Breast epithelium (tissue), 4 donors: ENCODE results near the gene PP2D1. TPM values are rescaled to one million over a fixed set of nuclear protein-coding genes. Genes with fewer than 3 reads are reported as not detected.
"Not testable (repeated sequence)": the region's sequence is repeated elsewhere in the genome, so short reads cannot be mapped to it uniquely, and the experiment has no call there.

Source experiments
- DNase-seq, 2 donors: peaks; one replicate each; pipeline ENCODE4 v3.0.0-alpha.2; 2019; ENCODE audit warnings: low spot score in 2 of 2
- H3K27ac ChIP-seq, 2 donors: fragments of 200-600 bp; sonication (generic) in 1 of 2; one replicate each; pipeline ENCODE4 v1.5.1; 2016 to 2019; ENCODE audit warnings: mild to moderate bottlenecking in 1 of 2
- H3K27me3 ChIP-seq, 2 donors: fragments of 200-600 bp; sonication (generic) in 1 of 2; one replicate each; pipeline versions ENCODE4 v1.5.1 to v1.6.0; 2017 to 2019; ENCODE audit warnings: control low read depth in 1 of 2, mild to moderate bottlenecking in 1 of 2
- H3K36me3 ChIP-seq: fragments of 200-600 bp; one replicate; pipeline ENCODE4 v1.5.1; 2019
- H3K4me1 ChIP-seq, 2 donors: fragments of 200-600 bp; sonication (generic); one replicate each; pipeline ENCODE4 v1.5.1; 2016 to 2019; ENCODE audit warnings: control low read depth in 1 of 2
- H3K4me3 ChIP-seq, 3 donors: fragments of 200-600 bp; sonication (generic); 1 replicate in 2 of 3; 2 replicates in 1 of 3; pipeline ENCODE4 v1.5.1; 2016 to 2019; ENCODE audit warnings: mild to moderate bottlenecking in 3 of 3, moderate library complexity in 2 of 3
- H3K9me3 ChIP-seq, 2 donors: fragments of 200-600 bp; sonication (generic) in 1 of 2; one replicate each; pipeline ENCODE4 v1.5.1; 2016 to 2019; ENCODE audit warnings: control low read depth in 1 of 2
- POLR2A ChIP-seq: fragments of 450-650 bp; IDR thresholded peaks from one replicate; pipeline ENCODE4 v1.6.1; 2016; ENCODE audit warnings: antibody characterized with exemption, mild to moderate bottlenecking, moderate library complexity
- POLR2AphosphoS5 ChIP-seq, 3 donors: sonication (generic); formaldehyde crosslinking; IDR thresholded peaks; one replicate each; pipeline ENCODE4 v1.6.1; 2017; ENCODE audit warnings: antibody characterized with exemption in 3 of 3
- intact Hi-C: fragments of 100-400 bp; cut with DNase I; formaldehyde crosslinking; loops from one replicate; pipeline ENCODE4 v1.15.1; 2023; ENCODE audit warnings: low total_unique reads
- total RNA-seq, 3 donors: library from RNA; depleted of rRNA; stranded (reverse); fragments of >200 nt; gene quantifications; one replicate each; pipeline ENCODE4 v1.1.0, GENCODE V29; 2016
- TF ChIP-seq, protein P1 (sequence below), 3 donors: fragments of 450-650 bp; IDR thresholded peaks; one replicate each; pipeline ENCODE4 v1.5.1; 2016 to 2017; ENCODE audit warnings: antibody characterized with exemption in 3 of 3, mild to moderate bottlenecking in 3 of 3, moderate library complexity in 3 of 3

Gene PP2D1
- total RNA-seq, 3 donors from 2014 or later, result not detected

DNA sequence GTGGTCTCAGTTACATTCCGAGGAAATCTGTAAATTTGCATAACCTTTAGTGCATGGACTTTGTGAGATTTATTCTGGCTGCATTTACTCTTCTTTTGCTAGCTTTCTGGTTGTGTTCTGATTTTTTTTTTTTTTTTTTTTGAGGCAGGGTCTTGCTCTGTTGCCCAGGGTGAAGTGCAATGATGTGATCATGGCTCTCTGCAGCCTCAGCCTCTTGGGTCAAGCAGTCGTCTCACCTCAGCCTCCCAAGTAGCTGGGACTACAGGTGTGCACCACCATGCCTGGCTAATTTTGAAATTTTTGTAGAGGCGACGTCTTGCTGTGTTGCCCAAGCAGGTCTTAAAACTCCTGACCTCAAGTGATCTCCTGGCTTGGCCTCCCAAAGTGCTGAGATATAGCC, 52.6 kb downstream of the PP2D1 start:
- Histone ChIP-seq H3K27me3 (no peaks in the 10 kb centered on the region), H3K4me3 (no peak overlapping the region), H3K4me1 (no peaks in the 10 kb centered on the region), H3K9me3 (no peaks in the 10 kb centered on the region), H3K27ac (no peak overlapping the region), H3K36me3 (no peaks in the 10 kb centered on the region)
- TF ChIP-seq, protein P1, sequence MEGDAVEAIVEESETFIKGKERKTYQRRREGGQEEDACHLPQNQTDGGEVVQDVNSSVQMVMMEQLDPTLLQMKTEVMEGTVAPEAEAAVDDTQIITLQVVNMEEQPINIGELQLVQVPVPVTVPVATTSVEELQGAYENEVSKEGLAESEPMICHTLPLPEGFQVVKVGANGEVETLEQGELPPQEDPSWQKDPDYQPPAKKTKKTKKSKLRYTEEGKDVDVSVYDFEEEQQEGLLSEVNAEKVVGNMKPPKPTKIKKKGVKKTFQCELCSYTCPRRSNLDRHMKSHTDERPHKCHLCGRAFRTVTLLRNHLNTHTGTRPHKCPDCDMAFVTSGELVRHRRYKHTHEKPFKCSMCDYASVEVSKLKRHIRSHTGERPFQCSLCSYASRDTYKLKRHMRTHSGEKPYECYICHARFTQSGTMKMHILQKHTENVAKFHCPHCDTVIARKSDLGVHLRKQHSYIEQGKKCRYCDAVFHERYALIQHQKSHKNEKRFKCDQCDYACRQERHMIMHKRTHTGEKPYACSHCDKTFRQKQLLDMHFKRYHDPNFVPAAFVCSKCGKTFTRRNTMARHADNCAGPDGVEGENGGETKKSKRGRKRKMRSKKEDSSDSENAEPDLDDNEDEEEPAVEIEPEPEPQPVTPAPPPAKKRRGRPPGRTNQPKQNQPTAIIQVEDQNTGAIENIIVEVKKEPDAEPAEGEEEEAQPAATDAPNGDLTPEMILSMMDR (IDR thresholded peaks at IDR 0.05), result no peak
- TF ChIP-seq POLR2AphosphoS5 (IDR thresholded peaks at IDR 0.05), result no peak
- TF ChIP-seq POLR2A, result no peak
- DNase-seq, result no peak
- intact Hi-C loops, result loop anchor here (10.0 kb wide), 1 partner anchor 195 kb away; no protein-coding TSS in a partner anchor

DNA sequence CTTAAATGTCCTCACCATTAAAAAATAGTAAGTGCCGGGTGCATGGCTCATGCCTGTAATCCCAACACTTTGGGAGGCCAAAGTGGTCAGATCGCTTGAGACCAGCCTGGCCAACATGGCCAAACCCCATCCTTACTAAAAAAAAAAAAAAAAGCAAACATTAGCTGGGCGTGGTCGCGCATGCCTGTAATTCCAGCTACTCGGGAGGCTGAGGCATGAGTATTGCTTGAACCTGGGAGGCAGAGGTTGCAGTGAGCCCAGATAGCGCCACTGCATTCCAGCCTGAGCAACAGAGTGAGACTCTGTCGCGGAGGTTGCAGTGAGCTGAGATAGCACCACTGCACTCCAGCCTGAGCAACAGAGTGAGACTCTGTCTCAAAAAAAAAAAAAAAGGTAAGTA, 54.7 kb downstream of the PP2D1 start:
- H3K36me3 ChIP-seq, H3K4me1 ChIP-seq, H3K4me3 ChIP-seq, H3K27ac ChIP-seq, DNase-seq, H3K27me3 ChIP-seq, H3K9me3 ChIP-seq: not testable (repeated sequence)
- intact Hi-C loops, result loop anchor here (10.0 kb wide), 1 partner anchor 197 kb away; no protein-coding TSS in a partner anchor

DNA sequence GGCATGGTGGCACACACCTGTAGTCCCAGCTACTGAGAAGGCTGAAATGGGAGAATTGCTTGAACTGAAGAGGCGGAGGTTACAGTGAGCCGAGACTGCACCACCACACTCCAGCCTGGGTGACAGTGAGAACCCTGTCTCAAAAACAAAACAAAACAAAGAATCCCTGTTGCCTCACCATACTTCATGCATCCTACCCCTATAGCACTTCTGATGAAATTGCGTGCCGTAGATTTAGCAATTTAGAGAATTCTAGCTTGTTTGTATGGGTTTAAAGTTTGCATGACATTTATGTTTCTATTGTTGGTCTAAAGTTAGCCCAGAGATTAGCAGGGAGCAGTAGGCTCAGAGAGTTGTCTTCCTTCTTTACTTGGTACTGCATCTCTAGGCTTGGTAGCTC, 57.4 kb downstream of the PP2D1 start:
- no peak overlapping the region for H3K4me3 ChIP-seq
- TF ChIP-seq, protein P1 (IDR thresholded peaks at IDR 0.05), result no peak
- no peak for TF ChIP-seq POLR2A
- no peaks in the 10 kb centered on the region for H3K27me3 ChIP-seq
- no peaks in the 10 kb centered on the region for H3K36me3 ChIP-seq
- no peak overlapping the region for H3K27ac ChIP-seq
- peaks cover 0 to 2% of the 10 kb centered on the region in 2 donors for H3K4me1 ChIP-seq
- no peaks in the 10 kb centered on the region for H3K9me3 ChIP-seq
- intact Hi-C loops, result loop anchor here (10.0 kb wide), 1 partner anchor 200 kb away; no protein-coding TSS in a partner anchor
- DNase-seq, result no peak

DNA sequence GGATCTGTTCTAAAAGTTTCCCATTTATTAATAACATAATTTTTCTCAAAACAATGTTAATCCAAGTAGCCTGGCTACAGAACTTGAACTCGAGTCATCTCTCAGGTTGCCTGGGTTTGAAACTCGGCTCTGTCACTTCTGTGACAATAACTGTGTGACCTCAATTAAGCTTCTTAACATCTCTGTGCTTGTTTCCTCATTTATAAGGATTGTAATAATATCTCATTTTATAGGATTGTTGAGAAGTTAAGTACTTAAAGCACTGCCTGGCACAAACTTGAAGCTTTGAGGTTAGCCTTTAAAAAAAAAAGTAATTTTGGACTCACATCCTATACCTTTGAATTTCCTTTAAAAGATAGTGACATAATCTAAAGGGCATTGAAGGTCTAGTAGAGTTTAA, 61.7 kb downstream of the PP2D1 start:
- Histone ChIP-seq H3K4me1 (peaks cover 9 to 15% of the 10 kb centered on the region in 2 donors), H3K27ac (no peak overlapping the region), H3K36me3 (no peaks in the 10 kb centered on the region), H3K4me3 (no peak overlapping the region), H3K9me3 (no peaks in the 10 kb centered on the region), H3K27me3 (no peaks in the 10 kb centered on the region)
- no peak for DNase-seq
- intact Hi-C loops, result loop anchor here (10.0 kb wide), 1 partner anchor 204 kb away; no protein-coding TSS in a partner anchor
- TF ChIP-seq, protein P1 (IDR thresholded peaks at IDR 0.05), result no peak

DNA sequence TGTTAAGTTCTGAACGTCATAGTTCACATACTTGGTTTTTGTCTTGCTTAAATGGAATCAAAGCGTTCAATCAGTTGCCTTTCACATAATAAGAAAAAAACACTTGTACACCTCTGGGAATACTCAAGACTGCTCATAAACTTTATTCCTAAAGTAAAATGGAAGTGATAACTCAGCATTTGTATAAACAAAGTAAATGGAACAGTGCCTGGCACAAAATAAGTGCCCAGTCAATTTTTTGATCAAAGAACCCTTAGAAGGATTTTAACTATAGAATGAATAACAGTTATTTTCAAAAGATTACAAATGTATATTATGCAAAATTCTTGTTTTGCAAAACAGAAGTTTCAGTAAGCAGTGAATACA, 63.9 kb downstream of the PP2D1 start:
- DNase-seq, result no peak
- H3K9me3 ChIP-seq, result no peaks in the 10 kb centered on the region
- intact Hi-C loops, result no loop called here
- H3K4me1 ChIP-seq, result peaks cover 9 to 15% of the 10 kb centered on the region in 2 donors
- peak overlapping the region; percentile 99 to 100 for H3K27ac ChIP-seq
- H3K36me3 ChIP-seq, result no peaks in the 10 kb centered on the region
- TF ChIP-seq POLR2A, result no peak
- no peak for TF ChIP-seq POLR2AphosphoS5 (IDR thresholded peaks at IDR 0.05)
- TF ChIP-seq, protein P1 (IDR thresholded peaks at IDR 0.05), result no peak
- H3K4me3 ChIP-seq, result peak overlapping the region; percentile 91 to 100 (median 94)
- H3K27me3 ChIP-seq, result no peaks in the 10 kb centered on the region
